PC-9 (cell line): ENCODE results near the gene TMEM161A. TPM values are rescaled to one million over a fixed set of nuclear protein-coding genes. Genes with fewer than 3 reads are reported as not detected.
"Not testable (repeated sequence)": the region's sequence is repeated elsewhere in the genome, so short reads cannot be mapped to it uniquely, and the experiment has no call there.

ENCODE experiments used
- BruUV-seq: library from RNA; stranded (reverse); fragments of 400-500 nt; replicated peaks from 2 replicates; lab custom pipeline; 2021; lab: Mats Ljungman, UMichigan
- CTCF ChIA-PET: fragments of 300-600 bp; sonication (Branson Sonifier 250); formaldehyde crosslinking; loops from one replicate; lab custom pipeline; 2022; ENCODE audit warnings: antibody characterized with exemption; lab: Charles Lee
- POLR2A ChIA-PET: fragments of 300-600 bp; sonication (Branson Sonifier 250); formaldehyde crosslinking; loops from one replicate; lab custom pipeline; 2022; ENCODE audit warnings: antibody characterized with exemption; ENCODE audit not compliant: unreplicated experiment; lab: Charles Lee
- DNase-seq, 2 experiments: peaks; one replicate each; pipeline versions ENCODE4 v3.0.0 to v3.0.0-alpha.2; 2015 to 2022; ENCODE audit warnings: mixed read lengths in 1 of 2
- H2AFZ ChIP-seq: fragments of 200-600 bp; sonication (generic); 2 replicates; pipeline ENCODE4 v1.8.1; 2017; ENCODE audit warnings: antibody characterized with exemption
- H3F3A ChIP-seq: fragments of 200-600 bp; sonication (generic); 2 replicates; pipeline ENCODE4 v1.8.1; 2017; ENCODE audit warnings: antibody characterized with exemption, mild to moderate bottlenecking, low read depth; ENCODE audit not compliant: insufficient read depth
- H3K27ac ChIP-seq: fragments of 200-600 bp; sonication (generic); 2 replicates; pipeline ENCODE4 v1.6.1; 2016; ENCODE audit warnings: mixed run types
- H3K27me3 ChIP-seq: fragments of 200-600 bp; sonication (generic); 2 replicates; pipeline ENCODE4 v1.6.1; 2016; ENCODE audit warnings: low read depth, mixed run types; ENCODE audit not compliant: insufficient read depth
- H3K36me3 ChIP-seq: fragments of 200-600 bp; sonication (generic); 2 replicates; pipeline ENCODE4 v1.6.1; 2016; ENCODE audit warnings: low read depth, mixed run types
- H3K4me1 ChIP-seq: fragments of 200-600 bp; sonication (generic); replicated peaks from 2 replicates; pipeline ENCODE4 v1.6.1; 2016; ENCODE audit warnings: mixed run types; ENCODE audit not compliant: insufficient read depth
- H3K4me2 ChIP-seq: fragments of 200-600 bp; sonication (generic); 2 replicates; pipeline ENCODE4 v1.6.1; 2017; ENCODE audit warnings: mixed run types
- H3K4me3 ChIP-seq: fragments of 200-600 bp; sonication (generic); 2 replicates; pipeline ENCODE4 v1.6.1; 2016; ENCODE audit warnings: mixed run types
- H3K79me2 ChIP-seq: fragments of 200-600 bp; sonication (generic); 2 replicates; pipeline ENCODE4 v1.6.1; 2017; ENCODE audit warnings: low read depth, mixed run types
- H3K9me2 ChIP-seq: fragments of 200-600 bp; sonication (generic); 2 replicates; pipeline ENCODE4 v1.8.1; 2017; ENCODE audit warnings: mild to moderate bottlenecking; ENCODE audit not compliant: insufficient read depth
- H3K9me3 ChIP-seq: fragments of 200-600 bp; sonication (generic); 2 replicates; pipeline ENCODE4 v1.8.1; 2016; ENCODE audit warnings: low read depth; ENCODE audit not compliant: insufficient read depth
- H4K20me1 ChIP-seq: fragments of 200-600 bp; sonication (generic); 2 replicates; pipeline ENCODE4 v1.8.1; 2017; ENCODE audit not compliant: insufficient read depth
- CTCF ChIP-seq: fragments of 200-600 bp; sonication (generic); conservative IDR thresholded peaks from 2 replicates; pipeline ENCODE4 v1.6.1; 2017; ENCODE audit warnings: mixed run types, antibody characterized with exemption, mild to moderate bottlenecking, moderate library complexity
- EZH2 ChIP-seq: fragments of 200-600 bp; sonication (generic); IDR thresholded peaks from 2 replicates; pipeline ENCODE4 v1.8.0; 2017; ENCODE audit warnings: antibody characterized with exemption, low read depth
- intact Hi-C: fragments of 100-400 bp; cut with micrococcal nuclease; formaldehyde crosslinking; loops from one replicate; pipeline ENCODE4 v1.10.0; 2022; ENCODE audit not compliant: unreplicated experiment
- total RNA-seq: library from RNA; stranded (reverse); gene quantifications from 2 replicates; pipeline ENCODE4 v1.2.3, GENCODE V29; 2021

Gene TMEM161A
- total RNA-seq, 1 experiment from 2014 or later = 41.1 TPM

GRCh38 chr19:19139876-19140229, 1.6 kb upstream of the TMEM161A start:
- H3K9me3 ChIP-seq = no peaks in the 10 kb centered on the region
- DNase-seq = no peak
- peaks cover 9% of the 10 kb centered on the region for H3K4me1 ChIP-seq
- TF ChIP-seq CTCF = peak; percentile 52; the same call in 1 of the 2 replicates
- TF ChIP-seq EZH2 = no peak
- BruUV-seq = no TSS peak
- CTCF ChIA-PET = interaction anchor here (0.6 to 0.7 kb wide), 2 partner anchors 80 to 188 kb away, joined by 5 to 21 read pairs; no protein-coding TSS in a partner anchor
- no peaks in the 10 kb centered on the region for H4K20me1 ChIP-seq
- H2AFZ ChIP-seq = no peak overlapping the region
- intact Hi-C loops = loop anchor here (1.0 to 5.0 kb wide), 3 partner anchors 77 to 502 kb away; partner anchors contain the start of genes GMIP and SLC25A42
- POLR2A ChIA-PET = no interaction called here
- peaks cover 12% of the 10 kb centered on the region for H3K79me2 ChIP-seq
- H3K9me2 ChIP-seq = no peaks in the 10 kb centered on the region
- peaks cover 8% of the 10 kb centered on the region; the same call in 1 of the 2 replicates for H3F3A ChIP-seq
- no peak overlapping the region for H3K4me2 ChIP-seq
- H3K36me3 ChIP-seq = no peaks in the 10 kb centered on the region
- H3K4me3 ChIP-seq = no peak overlapping the region
- H3K27ac ChIP-seq = no peak overlapping the region
- no peaks in the 10 kb centered on the region for H3K27me3 ChIP-seq

GRCh38 chr19:19137556-19138108, 646 bp downstream of the TMEM161A start:
- Histone ChIP-seq H3K79me2 (peaks cover 12% of the 10 kb centered on the region), H3F3A (peaks cover 8% of the 10 kb centered on the region; the same call in 1 of the 2 replicates), H2AFZ (peak overlapping the region; percentile 94), H3K4me2 (peak overlapping the region; percentile 92), H3K9me2 (no peaks in the 10 kb centered on the region), H3K9me3 (no peaks in the 10 kb centered on the region), H4K20me1 (0 out of 2 replicates have a peak, but pooled peaks cover 3% of the 10 kb centered on the region), H3K4me1 (peaks cover 9% of the 10 kb centered on the region), H3K4me3 (peak overlapping the region; percentile 87), H3K27ac (no peak overlapping the region), H3K36me3 (no peaks in the 10 kb centered on the region), H3K27me3 (no peaks in the 10 kb centered on the region)
- CTCF ChIA-PET = interaction anchor here (0.6 kb wide), 1 partner anchor 200 kb away, joined by 11 read pairs; no protein-coding TSS in a partner anchor
- intact Hi-C loops = loop anchor here (2.0 to 5.0 kb wide), 2 partner anchors 75 to 505 kb away; partner anchors contain the start of genes GMIP and SLC25A42
- no peak for TF ChIP-seq CTCF
- no peak for TF ChIP-seq EZH2
- POLR2A ChIA-PET = interaction anchor here (0.6 kb wide), 1 partner anchor 84 kb away, joined by 19 read pairs; no protein-coding TSS in a partner anchor
- TSS peak; percentile 18 for BruUV-seq
- DNase-seq = no peak

GRCh38 chr19:19135713-19136112, 2.6 kb downstream of the TMEM161A start:
- intact Hi-C loops = loop anchor here (5.0 kb wide), 1 partner anchor 507 kb away; the partner anchor contains the start of gene GMIP
- not testable (repeated sequence) for H3K27me3 ChIP-seq, DNase-seq, H3K9me2 ChIP-seq, BruUV-seq, H3K36me3 ChIP-seq, H3K4me2 ChIP-seq, H4K20me1 ChIP-seq, H3K4me3 ChIP-seq, H3F3A ChIP-seq, H3K9me3 ChIP-seq, H2AFZ ChIP-seq, H3K27ac ChIP-seq, H3K4me1 ChIP-seq
- ChIA-PET POLR2A (interaction anchor here (0.5 to 0.6 kb wide), 2 partner anchors 11 to 21 kb away, joined by 5 to 15 read pairs; no protein-coding TSS in a partner anchor), CTCF (interaction anchor here (0.6 kb wide), 1 partner anchor 218 kb away, joined by 4 read pairs; no protein-coding TSS in a partner anchor)
- peaks cover 12% of the 10 kb centered on the region for H3K79me2 ChIP-seq
